Ascending aorta (tissue), 2 donors: ENCODE results near the gene FANK1. TPM values are rescaled to one million over a fixed set of nuclear protein-coding genes. Genes with fewer than 3 reads are reported as not detected.
"Not testable (repeated sequence)": the region's sequence is repeated elsewhere in the genome, so short reads cannot be mapped to it uniquely, and the experiment has no call there.

ENCODE experiments used
- DNase-seq, 2 donors: peaks; one replicate each; pipeline ENCODE4 v3.0.0-alpha.2; 2019; ENCODE audit warnings: low spot score in 2 of 2
- H3K27ac ChIP-seq, 2 donors: fragments of 200-600 bp; sonication (generic); one replicate each; pipeline ENCODE4 v1.5.1; 2016 to 2017; ENCODE audit warnings: mild to moderate bottlenecking in 1 of 2
- H3K27me3 ChIP-seq: fragments of 200-600 bp; sonication (generic); one replicate; pipeline ENCODE4 v1.5.1; 2017
- H3K36me3 ChIP-seq, 2 donors: fragments of 200-600 bp; sonication (generic); one replicate each; pipeline ENCODE4 v1.5.1; 2016
- H3K4me1 ChIP-seq, 2 donors: fragments of 200-600 bp; sonication (generic); one replicate each; pipeline ENCODE4 v1.5.1; 2016 to 2017; ENCODE audit warnings: mild to moderate bottlenecking in 1 of 2
- H3K4me3 ChIP-seq, 2 donors: fragments of 200-600 bp; sonication (generic); one replicate each; pipeline ENCODE4 v1.5.1; 2016 to 2017; ENCODE audit warnings: mild to moderate bottlenecking in 1 of 2
- H3K9me3 ChIP-seq, 2 donors: fragments of 200-600 bp; sonication (generic); one replicate each; pipeline ENCODE4 v1.5.1; 2016
- CTCF ChIP-seq, 3 experiments: fragments of 200-600 bp in 2 of 3; fragments of 450-650 bp in 1 of 3; sonication (generic) in 2 of 3; IDR thresholded peaks; one replicate each; pipeline ENCODE4 v1.5.1; 2016 to 2019; ENCODE audit warnings: antibody characterized with exemption in 3 of 3, mild to moderate bottlenecking in 1 of 3, moderate library complexity in 1 of 3
- intact Hi-C: fragments of 100-400 bp; cut with DNase I; formaldehyde crosslinking; loops from one replicate; pipeline ENCODE4 v1.15.1; 2023
- total RNA-seq: library from RNA; depleted of rRNA; stranded (reverse); fragments of >200 nt; gene quantifications from one replicate; pipeline ENCODE4 v1.1.0, GENCODE V29; 2016

FANK1 gene
- total RNA-seq, 1 donor from 2014 or later: not detected

GRCh38 chr10:125955766-125956165 is 59.4 kb downstream of the FANK1 start:
- peaks cover 16 to 32% of the 10 kb centered on the region in 2 donors for H3K9me3 ChIP-seq
- DNase-seq: no peak
- no peak for TF ChIP-seq CTCF (IDR thresholded peaks at IDR 0.05)
- no peak overlapping the region for H3K4me3 ChIP-seq
- intact Hi-C loops: no loop called here
- H3K27ac ChIP-seq: no peak overlapping the region
- H3K27me3 ChIP-seq: no peaks in the 10 kb centered on the region
- no peaks in the 10 kb centered on the region for H3K36me3 ChIP-seq
- H3K4me1 ChIP-seq: no peaks in the 10 kb centered on the region

DNA sequence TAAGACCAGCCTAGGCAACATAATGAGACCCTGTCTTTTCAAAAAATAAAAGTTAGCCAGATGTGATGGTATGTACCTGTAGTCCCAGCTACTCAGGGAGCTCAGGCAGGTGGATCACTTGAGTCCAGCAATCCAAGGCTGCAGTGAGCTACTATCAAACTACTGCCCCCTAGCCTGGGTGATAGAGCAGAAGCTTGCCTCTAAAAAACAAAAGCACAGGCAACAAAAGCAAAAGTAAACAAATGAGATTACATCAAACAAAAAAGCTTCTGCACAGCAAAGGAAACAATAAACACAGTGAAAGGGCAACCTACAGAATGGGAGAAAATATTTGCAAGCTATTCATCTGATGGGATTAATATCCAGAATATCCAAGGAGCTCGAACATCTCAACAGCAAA is 65.4 kb downstream of the FANK1 start:
- Histone ChIP-seq H3K27me3 (no peaks in the 10 kb centered on the region), H3K9me3 (peaks cover 0 to 10% of the 10 kb centered on the region in 2 donors), H3K4me3 (no peak overlapping the region), H3K4me1 (no peaks in the 10 kb centered on the region), H3K27ac (no peak overlapping the region), H3K36me3 (no peaks in the 10 kb centered on the region)
- intact Hi-C loops: no loop called here
- no peak for TF ChIP-seq CTCF (IDR thresholded peaks at IDR 0.05)
- no peak for DNase-seq

- H3K4me1 ChIP-seq: no peaks in the 10 kb centered on the region
- intact Hi-C loops: no loop called here
- H3K36me3 ChIP-seq: no peaks in the 10 kb centered on the region
- peaks cover 0 to 10% of the 10 kb centered on the region in 2 donors for H3K9me3 ChIP-seq
- DNase-seq: no peak
- no peak for TF ChIP-seq CTCF (IDR thresholded peaks at IDR 0.05)
- no peak overlapping the region for H3K4me3 ChIP-seq
- H3K27me3 ChIP-seq: no peaks in the 10 kb centered on the region
- no peak overlapping the region for H3K27ac ChIP-seq
These were observed 65.8 kb downstream of the FANK1 start for GRCh38 chr10:125962200-125962599.

DNA sequence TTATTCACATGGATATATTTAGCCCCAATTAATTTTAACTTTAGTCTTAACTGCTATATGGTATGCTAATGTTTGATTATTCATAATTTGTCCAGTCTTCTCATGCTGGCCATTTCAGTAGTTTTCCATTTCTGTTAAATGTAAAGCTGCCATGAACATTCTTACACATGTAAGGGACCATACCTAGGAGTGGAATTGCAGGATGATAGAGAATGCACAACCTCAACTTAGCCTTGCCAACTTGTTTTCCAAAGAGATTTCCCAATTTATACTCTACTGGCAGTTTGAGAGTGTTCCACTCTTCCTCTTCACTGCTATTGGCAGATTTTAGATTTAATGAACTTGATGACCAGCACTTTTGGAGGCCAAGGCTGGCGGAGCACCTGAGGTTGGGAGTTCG is 68.2 kb downstream of the FANK1 start:
- TF ChIP-seq CTCF (IDR thresholded peaks at IDR 0.05): no peak
- Histone ChIP-seq H3K27me3 (no peaks in the 10 kb centered on the region), H3K9me3 (peaks cover 0 to 10% of the 10 kb centered on the region in 2 donors), H3K27ac (no peak overlapping the region), H3K4me3 (no peak overlapping the region), H3K36me3 (no peaks in the 10 kb centered on the region), H3K4me1 (no peaks in the 10 kb centered on the region)
- DNase-seq: no peak
- intact Hi-C loops: no loop called here

- Histone ChIP-seq H3K36me3 (no peaks in the 10 kb centered on the region), H3K27ac (no peak overlapping the region), H3K4me1 (no peaks in the 10 kb centered on the region), H3K4me3 (no peak overlapping the region), H3K27me3 (no peaks in the 10 kb centered on the region), H3K9me3 (peaks cover 0 to 4% of the 10 kb centered on the region in 2 donors)
- no peak for TF ChIP-seq CTCF (IDR thresholded peaks at IDR 0.05)
- DNase-seq: no peak
- intact Hi-C loops: no loop called here
These were observed 71.2 kb downstream of the FANK1 start for GRCh38 chr10:125967533-125967932.

GRCh38 chr10:125970077-125970630 is 73.8 kb downstream of the FANK1 start:
- intact Hi-C loops, DNase-seq: not testable (repeated sequence)

More at GRCh38 chr10:125970077-125970630, 73.8 kb downstream of the FANK1 start:
- H3K9me3 ChIP-seq, H3K27me3 ChIP-seq, H3K36me3 ChIP-seq, H3K27ac ChIP-seq, H3K4me3 ChIP-seq, H3K4me1 ChIP-seq: not testable (repeated sequence)
